ENCODE results near the gene PRKCE.

- TF ChIP-seq EP300 (IDR thresholded peaks at IDR 0.05; ENCODE audit: borderline replicate concordance in 1 of 2, low read depth in 1 of 2, low read length in 1 of 2) (no peak), CHD2 (IDR thresholded peaks at IDR 0.05; ENCODE audit: low read length, partially characterized antibody) (no peak), RAD21 (IDR thresholded peaks at IDR 0.05; ENCODE audit: low read length) (no peak), RCOR1 (IDR thresholded peaks at IDR 0.05; ENCODE audit: low read length) (no peak), JUND (IDR thresholded peaks at IDR 0.05) (no peak), MAX (IDR thresholded peaks at IDR 0.05; ENCODE audit: low read depth) (no peak), POLR2AphosphoS5 (IDR thresholded peaks at IDR 0.05; ENCODE audit: low read depth, low read length) (no peak)
- TF ChIP-seq, protein P1, sequence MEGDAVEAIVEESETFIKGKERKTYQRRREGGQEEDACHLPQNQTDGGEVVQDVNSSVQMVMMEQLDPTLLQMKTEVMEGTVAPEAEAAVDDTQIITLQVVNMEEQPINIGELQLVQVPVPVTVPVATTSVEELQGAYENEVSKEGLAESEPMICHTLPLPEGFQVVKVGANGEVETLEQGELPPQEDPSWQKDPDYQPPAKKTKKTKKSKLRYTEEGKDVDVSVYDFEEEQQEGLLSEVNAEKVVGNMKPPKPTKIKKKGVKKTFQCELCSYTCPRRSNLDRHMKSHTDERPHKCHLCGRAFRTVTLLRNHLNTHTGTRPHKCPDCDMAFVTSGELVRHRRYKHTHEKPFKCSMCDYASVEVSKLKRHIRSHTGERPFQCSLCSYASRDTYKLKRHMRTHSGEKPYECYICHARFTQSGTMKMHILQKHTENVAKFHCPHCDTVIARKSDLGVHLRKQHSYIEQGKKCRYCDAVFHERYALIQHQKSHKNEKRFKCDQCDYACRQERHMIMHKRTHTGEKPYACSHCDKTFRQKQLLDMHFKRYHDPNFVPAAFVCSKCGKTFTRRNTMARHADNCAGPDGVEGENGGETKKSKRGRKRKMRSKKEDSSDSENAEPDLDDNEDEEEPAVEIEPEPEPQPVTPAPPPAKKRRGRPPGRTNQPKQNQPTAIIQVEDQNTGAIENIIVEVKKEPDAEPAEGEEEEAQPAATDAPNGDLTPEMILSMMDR (IDR thresholded peaks at IDR 0.05): no peak
- TF ChIP-seq, protein P2, sequence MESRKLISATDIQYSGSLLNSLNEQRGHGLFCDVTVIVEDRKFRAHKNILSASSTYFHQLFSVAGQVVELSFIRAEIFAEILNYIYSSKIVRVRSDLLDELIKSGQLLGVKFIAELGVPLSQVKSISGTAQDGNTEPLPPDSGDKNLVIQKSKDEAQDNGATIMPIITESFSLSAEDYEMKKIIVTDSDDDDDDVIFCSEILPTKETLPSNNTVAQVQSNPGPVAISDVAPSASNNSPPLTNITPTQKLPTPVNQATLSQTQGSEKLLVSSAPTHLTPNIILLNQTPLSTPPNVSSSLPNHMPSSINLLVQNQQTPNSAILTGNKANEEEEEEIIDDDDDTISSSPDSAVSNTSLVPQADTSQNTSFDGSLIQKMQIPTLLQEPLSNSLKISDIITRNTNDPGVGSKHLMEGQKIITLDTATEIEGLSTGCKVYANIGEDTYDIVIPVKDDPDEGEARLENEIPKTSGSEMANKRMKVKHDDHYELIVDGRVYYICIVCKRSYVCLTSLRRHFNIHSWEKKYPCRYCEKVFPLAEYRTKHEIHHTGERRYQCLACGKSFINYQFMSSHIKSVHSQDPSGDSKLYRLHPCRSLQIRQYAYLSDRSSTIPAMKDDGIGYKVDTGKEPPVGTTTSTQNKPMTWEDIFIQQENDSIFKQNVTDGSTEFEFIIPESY (IDR thresholded peaks at IDR 0.05; ENCODE audit: borderline replicate concordance, low read depth): no peak
- TF ChIP-seq, protein P3, sequence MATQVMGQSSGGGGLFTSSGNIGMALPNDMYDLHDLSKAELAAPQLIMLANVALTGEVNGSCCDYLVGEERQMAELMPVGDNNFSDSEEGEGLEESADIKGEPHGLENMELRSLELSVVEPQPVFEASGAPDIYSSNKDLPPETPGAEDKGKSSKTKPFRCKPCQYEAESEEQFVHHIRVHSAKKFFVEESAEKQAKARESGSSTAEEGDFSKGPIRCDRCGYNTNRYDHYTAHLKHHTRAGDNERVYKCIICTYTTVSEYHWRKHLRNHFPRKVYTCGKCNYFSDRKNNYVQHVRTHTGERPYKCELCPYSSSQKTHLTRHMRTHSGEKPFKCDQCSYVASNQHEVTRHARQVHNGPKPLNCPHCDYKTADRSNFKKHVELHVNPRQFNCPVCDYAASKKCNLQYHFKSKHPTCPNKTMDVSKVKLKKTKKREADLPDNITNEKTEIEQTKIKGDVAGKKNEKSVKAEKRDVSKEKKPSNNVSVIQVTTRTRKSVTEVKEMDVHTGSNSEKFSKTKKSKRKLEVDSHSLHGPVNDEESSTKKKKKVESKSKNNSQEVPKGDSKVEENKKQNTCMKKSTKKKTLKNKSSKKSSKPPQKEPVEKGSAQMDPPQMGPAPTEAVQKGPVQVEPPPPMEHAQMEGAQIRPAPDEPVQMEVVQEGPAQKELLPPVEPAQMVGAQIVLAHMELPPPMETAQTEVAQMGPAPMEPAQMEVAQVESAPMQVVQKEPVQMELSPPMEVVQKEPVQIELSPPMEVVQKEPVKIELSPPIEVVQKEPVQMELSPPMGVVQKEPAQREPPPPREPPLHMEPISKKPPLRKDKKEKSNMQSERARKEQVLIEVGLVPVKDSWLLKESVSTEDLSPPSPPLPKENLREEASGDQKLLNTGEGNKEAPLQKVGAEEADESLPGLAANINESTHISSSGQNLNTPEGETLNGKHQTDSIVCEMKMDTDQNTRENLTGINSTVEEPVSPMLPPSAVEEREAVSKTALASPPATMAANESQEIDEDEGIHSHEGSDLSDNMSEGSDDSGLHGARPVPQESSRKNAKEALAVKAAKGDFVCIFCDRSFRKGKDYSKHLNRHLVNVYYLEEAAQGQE (IDR thresholded peaks at IDR 0.05; ENCODE audit: low read depth, low read length): no peak
Observed at GRCh38 chr2:45728458-45728942, 77.0 kb downstream of the PRKCE start.

Data from SK-N-SH (cell line).